Neural cell (in vitro differentiated cells): ENCODE measurements around the gene KLHL21.

Experiments used
- CTCF ChIP-seq: fragments of 450-650 bp; IDR thresholded peaks from 2 replicates; pipeline ENCODE4 v1.5.1; 2014; ENCODE audit warnings: antibody characterized with exemption, mild to moderate bottlenecking, moderate library complexity; ENCODE audit not compliant: poor library complexity, severe bottlenecking
- EP300 ChIP-seq: fragments of 450-650 bp; conservative IDR thresholded peaks from 2 replicates; pipeline ENCODE4 v1.6.1; 2014; ENCODE audit warnings: antibody characterized with exemption, mild to moderate bottlenecking, moderate library complexity; ENCODE audit not compliant: poor library complexity, severe bottlenecking
- EZH2 ChIP-seq: fragments of 200-600, 300-800 bp; shearing (Covaris generic), sonication (generic); IDR thresholded peaks from 2 replicates; pipeline ENCODE4 v1.6.1; 2014; ENCODE audit warnings: antibody characterized with exemption, low read length, borderline replicate concordance, mild to moderate bottlenecking; ENCODE audit not compliant: insufficient read depth, poor library complexity, severe bottlenecking
- MXI1 ChIP-seq: fragments of 450-650 bp; conservative IDR thresholded peaks from 2 replicates; pipeline ENCODE4 v1.6.1; 2014; ENCODE audit warnings: antibody characterized with exemption, mild to moderate bottlenecking; ENCODE audit not compliant: poor library complexity, severe bottlenecking
- POLR2AphosphoS5 ChIP-seq: IDR thresholded peaks from 2 replicates; pipeline ENCODE4 v1.6.1; 2012
- RAD21 ChIP-seq: fragments of 450-650 bp; conservative IDR thresholded peaks from 2 replicates; pipeline ENCODE4 v1.6.1; 2014; ENCODE audit warnings: antibody characterized with exemption, mild to moderate bottlenecking, moderate library complexity
- REST ChIP-seq: IDR thresholded peaks from 2 replicates; pipeline ENCODE4 v1.6.1; 2012; ENCODE audit warnings: borderline replicate concordance
- SMC3 ChIP-seq: fragments of 450-650 bp; conservative IDR thresholded peaks from 2 replicates; pipeline ENCODE4 v1.6.1; 2014; ENCODE audit warnings: antibody characterized with exemption, mild to moderate bottlenecking, moderate library complexity; ENCODE audit not compliant: poor library complexity
- TAF1 ChIP-seq: IDR thresholded peaks from 2 replicates; pipeline ENCODE4 v1.6.1; 2012; ENCODE audit warnings: low read depth

GRCh38 chr1:6627841-6628545, 25.3 kb upstream of the KLHL21 start:
- TF ChIP-seq SMC3 (no peak), CTCF (no peak), POLR2AphosphoS5 (no peak), TAF1 (no peak), EP300 (no peak), RAD21 (no peak), MXI1 (no peak), REST (no peak), EZH2 (no peak)
